A172 (cell line): ENCODE results near the gene NRP1. TPM values are rescaled to one million over a fixed set of nuclear protein-coding genes. Genes with fewer than 3 reads are reported as not detected.

Experiments
- DNase-seq: peaks from one replicate; pipeline ENCODE4 v3.0.0-alpha.2; 2015; ENCODE audit warnings: low spot score
- total RNA-seq: library from RNA; depleted of rRNA; stranded (reverse); fragments of >200 nt; shearing (Covaris generic); gene quantifications from 2 replicates; pipeline ENCODE4 v1.2.3, GENCODE V29; 2014

The NRP1 gene
- total RNA-seq, 1 experiment from 2014 or later = 136 TPM

- no peak for DNase-seq
Observed at GRCh38 chr10:33187427-33187999, 147.0 kb downstream of the NRP1 start.

GRCh38 chr10:33186150-33186549 is 148.3 kb downstream of the NRP1 start:
- no peak for DNase-seq

GRCh38 chr10:33183655-33184054 is 150.8 kb downstream of the NRP1 start:
- DNase-seq = peak; percentile 22

- DNase-seq = no peak
Observed at GRCh38 chr10:33180921-33181320, 153.5 kb downstream of the NRP1 start.

GRCh38 chr10:33180390-33180789 is 154.1 kb downstream of the NRP1 start:
- no peak for DNase-seq

GRCh38 chr10:33179067-33179466 is 155.4 kb downstream of the NRP1 start:
- no peak for DNase-seq

- DNase-seq = no peak
Observed at GRCh38 chr10:33178026-33178755, 156.3 kb downstream of the NRP1 start.

- DNase-seq = no peak
Observed at GRCh38 chr10:33176688-33177087, 157.8 kb downstream of the NRP1 start.

- peak; percentile 17 for DNase-seq
Observed at GRCh38 chr10:33174674-33175434, 159.6 kb downstream of the NRP1 start.

- no peak for DNase-seq
Observed at GRCh38 chr10:33165911-33166310, 168.6 kb downstream of the NRP1 start.

GRCh38 chr10:33164060-33164709 is 170.3 kb downstream of the NRP1 start:
- DNase-seq = peak; percentile 69

GRCh38 chr10:33162248-33162575 is 172.3 kb downstream of the NRP1 start:
- no peak for DNase-seq

GRCh38 chr10:33161550-33162247 is 172.8 kb downstream of the NRP1 start:
- DNase-seq = no peak

GRCh38 chr10:33160151-33160550 is 174.3 kb downstream of the NRP1 start:
- no peak for DNase-seq

- peak; percentile 65 for DNase-seq
Observed at GRCh38 chr10:33157103-33157502, 177.4 kb downstream of the NRP1 start.

GRCh38 chr10:33155720-33156638 is 178.5 kb downstream of the NRP1 start:
- peak; percentile 70 for DNase-seq

- no peak for DNase-seq
Observed at GRCh38 chr10:33154590-33154989, 179.9 kb downstream of the NRP1 start.

- DNase-seq = no peak
Observed at GRCh38 chr10:33153968-33154327, 180.5 kb downstream of the NRP1 start.

GRCh38 chr10:33153251-33153967 is 181.1 kb downstream of the NRP1 start:
- no peak for DNase-seq

- DNase-seq = no peak
Observed at GRCh38 chr10:33152750-33153149, 181.7 kb downstream of the NRP1 start.
